GM19099 (cell line): Measurements from ENCODE around the gene TAX1BP1.

Experiments used
- POLR2A ChIP-seq: IDR thresholded peaks from 3 replicates; pipeline ENCODE4 v1.6.1; 2011; ENCODE audit warnings: low read depth; ENCODE audit not compliant: insufficient read length; ENCODE audit errors: extremely low read depth

The TAX1BP1 gene

DNA sequence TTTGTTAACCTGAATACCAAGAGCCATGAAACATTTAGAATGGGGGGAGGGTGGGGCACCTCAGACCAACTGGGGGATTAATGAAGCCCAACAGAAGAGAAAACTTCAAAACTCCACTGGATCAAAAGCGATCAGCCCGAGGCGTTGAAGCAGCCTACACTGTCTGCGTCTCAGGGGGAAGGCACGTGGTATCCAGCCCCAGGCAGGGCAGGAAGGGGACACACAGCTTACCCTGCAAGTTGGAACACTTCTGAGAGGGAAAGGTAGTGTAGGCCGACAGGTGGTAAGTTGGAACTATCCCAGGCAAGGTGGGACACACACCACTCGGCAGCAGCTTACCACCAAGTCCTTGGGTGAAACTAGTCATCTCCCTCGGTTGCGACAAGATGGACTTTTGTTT is 102.9 kb downstream of the TAX1BP1 start:
- no peak for TF ChIP-seq POLR2A

DNA sequence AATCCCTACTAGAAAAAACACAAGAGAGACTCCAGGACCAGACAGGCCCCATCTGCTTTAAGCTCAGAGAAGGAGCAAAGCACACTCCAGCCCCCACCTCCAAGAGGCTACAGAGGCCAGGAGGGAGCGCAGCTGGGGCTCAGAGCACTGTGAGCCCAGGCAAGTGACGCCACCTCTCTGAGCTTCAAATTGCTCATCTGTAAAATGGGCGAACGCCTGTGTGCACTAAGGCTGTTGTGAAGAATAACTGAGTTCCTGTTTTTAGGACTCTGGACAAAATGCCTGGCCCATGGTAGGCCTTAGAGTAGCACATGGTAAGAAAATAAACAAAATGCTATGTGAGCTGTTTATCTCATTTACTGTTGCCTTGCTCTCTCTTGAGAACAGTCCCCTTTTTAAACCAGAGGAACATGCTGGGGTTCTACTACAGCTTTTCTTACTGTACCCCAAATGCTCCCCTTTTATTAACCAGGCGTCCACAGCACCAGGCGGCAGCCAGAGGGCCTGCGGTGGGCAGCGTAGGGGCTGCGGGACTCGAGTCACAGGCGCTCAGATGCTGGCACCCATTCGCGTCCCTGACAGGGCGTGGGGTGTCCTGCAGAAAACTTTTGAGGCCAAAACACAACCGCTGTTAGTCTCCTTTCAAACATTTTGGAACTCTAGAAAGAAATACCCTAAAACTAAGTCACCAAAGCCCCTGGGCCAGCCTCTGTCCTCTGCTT is 103.8 kb downstream of the TAX1BP1 start:
- TF ChIP-seq POLR2A, result no peak

DNA sequence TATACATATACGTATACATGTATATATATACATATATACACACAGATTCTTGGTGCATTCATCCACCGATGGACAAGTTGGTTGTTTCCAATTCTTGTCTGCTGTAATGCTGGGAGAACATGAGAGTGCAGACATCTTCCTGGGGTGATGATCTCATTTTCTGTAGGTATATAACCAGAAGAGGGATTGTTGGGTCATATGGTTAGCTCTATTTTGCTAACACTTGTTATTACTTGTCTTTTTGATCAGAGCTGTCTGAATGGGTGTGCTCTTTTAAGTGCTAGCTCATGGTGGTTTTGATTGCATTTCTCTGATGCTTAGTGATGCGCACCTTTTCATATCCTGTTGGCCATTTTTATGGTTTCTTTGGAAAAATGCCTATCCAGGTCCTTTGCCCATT is 106.4 kb downstream of the TAX1BP1 start:
- TF ChIP-seq POLR2A, result no peak

DNA sequence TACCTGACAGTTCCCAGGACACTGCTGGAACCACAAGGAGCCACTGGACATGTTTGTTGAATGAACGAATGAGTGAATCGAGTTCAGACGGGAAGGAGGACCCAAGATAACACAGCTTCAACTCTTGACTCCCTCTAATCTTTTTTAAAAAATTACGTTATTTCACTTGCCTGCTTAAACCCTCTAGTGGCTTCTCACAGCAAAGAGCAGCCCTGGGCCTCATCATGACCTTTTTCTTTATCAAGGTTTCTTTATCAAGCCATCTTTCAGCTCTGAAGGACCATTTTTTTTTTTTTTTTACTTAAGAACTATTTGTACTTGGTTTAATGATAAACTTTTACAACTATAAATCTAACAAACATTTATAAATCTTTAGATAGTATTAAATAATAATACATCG is 110.6 kb downstream of the TAX1BP1 start:
- no peak for TF ChIP-seq POLR2A

DNA sequence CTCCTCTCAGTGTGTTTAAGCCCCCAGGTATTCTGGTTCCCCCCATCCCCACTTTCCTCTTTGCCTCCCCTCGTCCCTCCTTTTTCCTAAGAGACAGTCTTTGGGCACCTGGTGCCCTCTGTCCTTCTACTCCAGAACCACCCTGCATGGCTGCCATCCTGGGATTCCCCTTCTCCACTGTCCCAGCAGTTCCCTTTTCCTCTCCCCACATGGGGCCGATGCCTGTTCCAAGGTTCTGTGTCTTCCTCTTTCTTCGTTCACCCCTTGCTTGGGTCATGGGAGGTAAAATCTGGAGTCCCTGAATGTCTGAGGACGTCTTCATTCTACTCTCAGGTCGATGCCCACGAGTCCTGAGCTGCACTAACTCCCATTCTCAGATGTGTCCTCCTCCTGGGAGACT is 120.8 kb downstream of the TAX1BP1 start:
- no peak for TF ChIP-seq POLR2A

DNA sequence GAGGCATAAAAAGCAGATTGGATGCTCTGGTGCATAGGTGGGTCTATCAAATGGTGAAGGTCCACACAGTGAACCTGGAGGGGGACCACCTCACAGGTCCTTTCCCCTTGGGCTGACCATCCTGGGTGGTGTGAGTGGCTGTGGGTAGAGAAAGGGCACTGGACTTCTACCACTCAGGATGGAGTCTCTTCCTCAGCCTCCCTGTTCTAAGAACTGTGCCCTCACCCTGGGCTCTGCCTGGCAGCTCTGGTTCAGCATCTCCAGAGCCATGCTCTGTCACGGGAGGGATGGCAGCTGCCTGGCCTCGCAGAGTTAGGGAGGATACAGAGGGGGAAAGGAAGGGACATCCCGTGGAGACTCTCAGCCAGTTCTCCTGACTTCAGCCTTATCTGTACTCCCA is 121.8 kb downstream of the TAX1BP1 start:
- no peak for TF ChIP-seq POLR2A

DNA sequence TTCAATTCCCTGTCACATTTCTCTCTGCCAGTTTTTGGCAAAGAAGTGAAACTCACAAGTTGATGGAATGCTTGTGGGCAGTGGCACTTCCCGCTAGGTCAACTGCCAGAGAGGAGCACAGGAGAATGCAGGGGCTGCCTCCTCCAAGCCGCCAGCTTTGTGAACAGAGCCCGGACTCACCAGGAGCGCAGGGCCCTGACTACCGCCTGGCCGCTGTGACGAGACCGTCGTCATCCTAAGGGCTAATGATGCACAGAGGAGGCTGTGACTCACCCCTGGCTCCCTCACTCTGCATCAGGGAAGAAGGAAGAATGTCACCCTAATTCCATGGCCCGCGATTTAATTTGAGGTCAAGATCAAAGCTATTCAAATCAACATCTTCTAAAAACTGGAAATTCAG is 123.9 kb downstream of the TAX1BP1 start:
- TF ChIP-seq POLR2A, result no peak

DNA sequence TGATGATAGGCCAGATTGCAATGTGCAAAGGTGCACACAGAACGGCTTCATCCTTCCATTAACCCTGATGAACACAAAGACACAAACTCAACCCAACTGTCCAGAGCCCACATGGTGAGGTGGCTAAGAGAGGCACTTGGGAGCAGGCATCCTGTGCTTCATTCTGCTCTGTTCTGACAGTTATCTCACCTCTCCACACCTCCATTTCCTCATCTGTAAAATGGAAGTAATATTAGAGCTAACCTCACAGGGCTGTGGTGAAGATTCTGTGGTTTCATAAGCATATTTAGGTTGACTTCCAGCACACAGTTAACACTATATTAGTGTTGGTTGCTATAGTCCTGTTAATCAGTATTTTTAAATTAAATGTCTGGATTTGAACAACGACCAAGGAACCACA is 126.3 kb downstream of the TAX1BP1 start:
- no peak for TF ChIP-seq POLR2A

DNA sequence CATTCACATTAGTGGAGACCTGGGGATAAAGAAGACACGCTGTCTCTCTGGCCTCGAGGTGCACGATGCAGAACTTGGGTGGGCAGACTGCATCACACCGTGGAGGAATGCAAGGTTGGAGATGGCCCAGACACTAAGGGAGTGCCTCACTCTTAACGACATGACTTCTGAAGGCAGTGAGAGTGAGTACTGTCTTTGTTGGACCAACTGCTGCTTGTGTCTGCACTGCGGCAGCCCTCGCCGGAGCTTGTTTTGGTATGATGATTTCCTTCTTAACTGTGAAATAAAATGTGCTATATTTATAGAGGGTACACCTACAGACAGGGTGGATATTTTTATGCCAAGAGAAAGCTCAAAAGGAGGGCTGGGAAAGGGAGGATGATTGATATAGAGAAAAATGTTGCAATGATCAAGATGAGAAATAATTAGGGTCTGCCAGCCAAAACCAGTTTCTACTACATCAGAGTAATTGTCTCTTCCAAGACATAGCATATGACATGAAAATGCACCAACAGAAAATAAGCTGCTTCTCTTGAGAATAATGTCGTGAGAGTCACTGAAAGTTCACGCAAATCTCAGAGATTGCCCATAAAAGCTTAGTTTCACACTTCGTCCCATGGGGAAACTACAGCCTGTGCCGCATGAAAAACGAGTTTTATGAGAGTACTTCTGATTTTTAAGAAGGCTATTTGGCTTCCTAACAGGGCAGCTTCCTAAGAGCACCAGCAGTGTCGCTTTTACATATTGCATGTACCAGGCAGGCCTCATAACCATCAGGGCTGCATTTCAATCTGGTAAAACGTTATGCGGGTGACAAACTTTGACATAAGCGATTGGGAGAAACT is 127.1 kb downstream of the TAX1BP1 start:
- TF ChIP-seq POLR2A, result no peak

DNA sequence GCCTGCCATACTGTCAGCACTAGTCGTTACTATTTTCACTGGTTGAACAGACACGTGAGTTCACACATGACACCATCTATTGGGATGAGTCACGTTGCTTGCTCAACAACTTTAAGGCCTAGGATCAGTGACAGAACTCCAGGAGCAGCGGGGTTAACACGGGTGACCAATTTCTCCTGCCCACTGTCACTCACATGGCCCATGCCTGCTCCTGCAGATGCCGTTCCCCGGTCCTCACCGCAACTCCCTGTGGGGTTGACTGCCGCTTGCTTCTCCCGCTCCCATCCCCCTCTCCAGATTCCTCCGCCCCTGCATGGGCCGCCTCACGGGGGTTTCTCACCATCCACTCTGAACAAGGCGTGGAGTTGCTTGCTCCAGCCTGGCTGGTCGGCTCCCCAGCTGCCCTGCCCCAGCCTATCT is 128.2 kb downstream of the TAX1BP1 start:
- no peak for TF ChIP-seq POLR2A

DNA sequence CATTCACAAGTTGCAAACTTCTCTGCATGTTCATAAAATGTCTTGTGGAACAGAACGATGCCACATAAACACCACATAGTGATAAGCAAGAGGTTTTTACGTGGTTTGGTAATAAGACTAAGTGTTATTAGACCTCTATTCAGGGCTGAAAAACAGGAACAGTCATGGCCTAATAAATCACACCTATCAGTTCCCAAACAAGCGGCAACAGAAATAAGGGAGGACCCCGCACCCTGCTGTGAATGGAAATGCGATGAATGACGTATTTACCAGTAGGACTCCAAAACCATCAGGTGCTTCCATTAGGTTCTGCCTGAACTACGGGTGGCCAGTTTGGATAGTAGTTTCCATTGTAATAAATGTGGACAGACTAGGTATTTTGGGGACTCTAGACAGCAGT is 129.1 kb downstream of the TAX1BP1 start:
- no peak for TF ChIP-seq POLR2A

DNA sequence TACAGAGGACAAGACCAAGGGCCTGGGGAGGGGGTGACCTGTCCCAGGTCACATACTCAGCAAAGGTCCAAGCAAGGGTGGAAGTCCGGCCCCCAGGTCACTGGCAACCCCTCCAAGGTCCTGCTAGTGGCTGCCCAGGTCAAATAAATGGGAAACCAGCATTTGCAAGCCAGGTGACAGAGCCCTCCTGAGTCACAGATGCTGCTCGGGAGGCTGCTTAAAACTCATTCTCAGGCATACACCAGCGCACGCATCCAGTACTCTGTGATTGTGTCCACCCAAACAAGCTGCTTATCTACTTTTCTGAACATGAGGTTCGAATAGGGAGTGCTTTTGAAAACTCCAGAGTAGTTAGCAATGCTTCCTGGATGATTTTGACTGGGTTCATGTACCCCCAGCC is 130.6 kb downstream of the TAX1BP1 start:
- no peak for TF ChIP-seq POLR2A

DNA sequence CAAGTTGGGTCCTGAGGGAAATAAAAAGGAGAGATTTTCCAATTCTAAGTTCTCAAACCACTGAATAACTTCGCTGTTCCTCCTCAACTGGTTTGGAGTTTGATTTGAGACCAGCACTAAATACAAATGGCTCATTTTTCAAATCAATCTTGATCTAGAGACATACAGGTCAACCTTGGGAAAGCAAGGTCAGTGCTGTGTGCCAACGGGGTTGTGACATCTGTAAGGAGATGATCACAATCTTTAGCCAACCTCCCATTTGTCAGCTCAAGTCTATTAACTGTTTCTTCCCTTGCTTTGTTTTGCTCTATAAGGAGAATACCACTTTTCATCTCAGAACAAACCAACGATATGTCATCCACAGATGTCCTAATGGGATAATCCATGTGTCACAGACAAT is 131.1 kb downstream of the TAX1BP1 start:
- TF ChIP-seq POLR2A, result no peak

DNA sequence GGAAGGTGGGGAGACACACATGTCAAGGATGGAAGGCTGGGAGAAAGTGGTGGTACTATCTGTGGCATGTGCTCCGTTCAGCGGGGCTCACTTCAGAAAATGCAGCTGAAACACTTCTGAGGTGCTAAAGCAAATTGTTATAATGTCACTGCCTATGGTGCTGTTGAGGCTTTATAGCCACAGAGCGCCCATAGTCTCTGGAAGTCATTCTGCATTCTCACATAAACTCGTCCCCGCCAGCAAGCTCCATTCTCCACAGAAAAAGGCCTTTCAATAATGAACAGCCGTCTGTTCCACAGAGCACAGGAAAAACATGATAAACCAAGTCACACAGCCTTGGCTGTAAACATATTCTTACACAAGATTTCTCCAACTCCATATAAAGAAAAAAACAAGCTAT is 131.9 kb downstream of the TAX1BP1 start:
- no peak for TF ChIP-seq POLR2A

DNA sequence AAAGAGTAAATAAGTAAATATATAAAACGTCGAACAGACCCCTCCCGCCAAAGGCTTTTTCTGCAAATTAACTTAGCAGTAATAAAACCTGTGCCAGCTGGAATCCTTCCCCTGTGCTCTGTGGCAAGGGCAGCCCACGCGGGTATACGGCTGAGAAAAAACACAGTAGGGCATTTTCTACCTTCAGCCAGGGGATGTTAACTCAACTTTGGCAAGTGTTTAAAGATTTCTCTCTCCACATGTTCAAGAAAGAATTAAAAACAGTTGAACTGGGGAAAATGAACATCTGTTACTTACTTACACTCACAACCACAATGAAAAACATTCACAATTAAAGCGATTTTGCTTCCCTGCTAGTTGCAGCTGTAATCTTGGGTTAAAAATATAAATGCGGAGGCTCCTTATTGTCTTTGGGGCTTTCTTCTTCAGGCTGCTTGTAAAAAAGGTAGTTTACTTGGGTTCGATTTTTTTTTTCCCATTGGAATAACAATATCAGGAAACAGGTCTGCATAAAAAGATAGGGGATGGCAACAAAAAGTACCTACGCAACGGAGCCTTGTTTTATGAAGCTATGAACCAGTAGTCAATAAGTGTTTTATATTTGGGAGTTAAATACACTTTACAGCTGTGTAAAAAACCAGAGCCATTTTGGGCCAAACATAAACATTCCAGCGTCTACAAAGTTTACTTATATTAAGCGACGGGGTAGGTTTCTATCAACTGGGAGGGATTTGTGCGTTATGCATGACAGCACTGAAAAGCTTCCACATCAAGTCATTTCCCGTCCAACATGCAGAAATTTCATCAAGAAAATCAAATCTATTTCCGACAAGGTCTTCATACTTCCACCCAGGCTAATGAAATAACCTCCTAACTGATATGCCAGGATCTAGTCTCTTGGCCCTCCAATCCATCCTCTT is 132.7 kb downstream of the TAX1BP1 start:
- TF ChIP-seq POLR2A, result no peak
